Stromal cell of bone marrow (primary cell): ENCODE results near the gene MTMR12.
"Not testable (repeated sequence)": the region's sequence is repeated elsewhere in the genome, so short reads cannot be mapped to it uniquely, and the experiment has no call there.

Experiments
- DNase-seq: peaks from one replicate; pipeline ENCODE4 v3.0.0-alpha.2; 2012; ENCODE audit warnings: low read depth

MTMR12 gene

DNA sequence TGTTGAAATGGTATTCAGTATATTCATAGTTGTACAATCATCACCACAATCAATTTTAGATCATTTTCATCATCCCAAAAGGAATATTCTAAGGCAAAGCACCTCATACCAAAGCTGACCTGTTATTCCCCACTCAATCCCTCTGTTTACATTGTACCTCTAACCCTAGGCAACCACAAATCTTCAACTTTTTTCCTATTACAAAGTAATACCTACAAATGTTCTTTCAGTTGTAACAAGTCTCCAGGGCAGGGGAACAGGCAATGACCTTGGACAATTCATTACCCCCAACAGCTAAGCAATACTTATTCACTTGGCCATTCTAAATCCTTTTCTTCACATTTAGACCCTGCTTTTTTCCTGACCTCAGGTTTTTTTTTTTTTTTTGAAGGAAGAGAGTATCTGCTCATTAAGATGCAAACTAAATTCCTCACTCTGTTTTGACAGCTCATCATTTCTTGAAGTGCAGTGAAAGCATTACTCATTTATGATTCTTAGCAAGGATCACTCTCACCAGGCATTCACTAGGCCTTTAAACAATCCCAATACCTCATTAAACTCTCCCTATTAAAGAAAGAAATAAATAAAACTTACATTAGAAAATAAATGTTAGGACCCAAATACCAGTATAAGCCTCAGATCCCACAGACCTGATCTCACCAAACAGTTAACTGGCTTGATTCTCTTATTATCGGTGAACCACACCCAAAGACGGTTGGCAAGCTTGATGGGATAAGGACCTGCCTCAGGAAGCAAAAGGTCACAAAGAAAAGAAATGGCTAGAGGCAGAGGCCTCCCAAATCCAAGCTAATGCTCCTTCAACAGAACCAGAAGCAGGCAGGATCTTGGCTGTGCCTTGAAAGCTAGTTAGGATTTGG is 15.3 kb downstream of the MTMR12 start:
- DNase-seq, result no peak

DNA sequence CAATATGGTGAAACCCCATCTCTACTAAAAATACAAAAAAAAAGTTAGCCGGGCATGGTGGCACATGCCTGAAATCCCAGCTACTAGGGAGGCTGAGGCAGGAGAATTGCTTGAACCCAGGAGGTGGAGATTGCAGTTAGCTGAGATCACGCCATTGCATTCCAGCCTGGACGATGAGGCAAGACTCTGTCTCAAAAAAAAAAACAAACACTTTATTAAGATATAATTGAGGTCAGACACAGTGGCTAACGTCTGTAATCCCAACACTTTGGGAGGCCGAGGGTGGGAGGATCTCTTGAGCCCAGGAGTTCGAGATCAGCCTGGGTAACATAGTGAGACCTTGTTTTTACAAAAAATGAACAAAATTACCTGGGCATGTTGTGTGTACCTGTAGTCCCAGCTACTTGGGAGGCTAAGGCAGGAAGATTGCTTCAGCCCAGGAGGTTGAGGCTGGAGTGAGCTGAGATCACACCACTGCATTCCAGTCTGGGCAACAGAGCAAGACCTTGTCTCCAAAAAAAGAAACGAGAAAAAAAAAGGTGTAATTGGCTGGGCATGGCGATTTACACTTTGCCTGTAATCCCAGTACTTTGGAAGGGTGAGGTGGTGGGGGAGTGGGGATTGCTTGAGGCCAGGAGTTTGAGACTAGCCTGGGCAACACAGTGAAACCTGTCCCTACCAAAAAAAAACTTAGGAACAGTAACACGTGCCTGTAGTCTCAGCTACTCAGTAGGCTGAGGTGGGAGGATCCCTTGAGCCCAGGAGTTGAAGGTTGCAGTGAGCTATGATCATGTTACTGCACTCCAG is 16.6 kb downstream of the MTMR12 start:
- not testable (repeated sequence) for DNase-seq

DNA sequence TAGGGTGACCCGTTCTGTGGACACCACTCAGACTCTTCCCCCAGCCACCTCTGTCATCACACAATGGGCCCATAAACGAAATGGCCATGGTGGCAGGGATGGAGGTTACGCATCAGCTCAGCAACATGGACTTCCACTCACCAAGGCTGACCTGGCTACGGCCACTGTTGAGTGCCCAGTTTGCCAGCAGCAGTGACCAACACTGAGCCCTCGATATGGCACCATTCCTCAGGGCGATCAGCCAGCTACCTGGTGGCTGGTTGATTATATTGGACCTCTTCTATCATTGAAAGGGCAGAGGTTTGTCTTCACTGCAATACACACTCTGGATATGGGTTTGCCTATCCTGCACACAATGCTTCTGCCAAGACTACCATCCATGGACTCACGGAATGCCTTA is 21.1 kb downstream of the MTMR12 start:
- no peak for DNase-seq

DNA sequence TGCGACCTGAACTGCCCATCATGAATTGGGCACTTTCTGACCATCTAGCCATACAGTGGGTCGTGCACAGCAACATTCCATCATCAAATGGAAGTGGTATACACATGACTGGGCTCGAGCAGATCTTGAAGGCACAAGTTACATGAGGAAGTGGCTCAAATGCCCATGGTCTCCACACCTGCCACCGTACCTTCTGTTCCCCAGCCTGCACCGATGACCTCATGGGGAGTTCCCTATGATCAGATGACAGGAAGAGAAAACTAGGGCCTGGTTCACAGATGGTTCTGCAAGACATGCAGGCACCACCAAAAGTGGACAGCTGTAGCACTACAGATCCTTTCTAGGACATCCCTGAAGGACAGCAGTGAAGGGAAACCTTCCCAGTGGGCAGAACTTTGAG is 21.8 kb downstream of the MTMR12 start:
- DNase-seq, result no peak

DNA sequence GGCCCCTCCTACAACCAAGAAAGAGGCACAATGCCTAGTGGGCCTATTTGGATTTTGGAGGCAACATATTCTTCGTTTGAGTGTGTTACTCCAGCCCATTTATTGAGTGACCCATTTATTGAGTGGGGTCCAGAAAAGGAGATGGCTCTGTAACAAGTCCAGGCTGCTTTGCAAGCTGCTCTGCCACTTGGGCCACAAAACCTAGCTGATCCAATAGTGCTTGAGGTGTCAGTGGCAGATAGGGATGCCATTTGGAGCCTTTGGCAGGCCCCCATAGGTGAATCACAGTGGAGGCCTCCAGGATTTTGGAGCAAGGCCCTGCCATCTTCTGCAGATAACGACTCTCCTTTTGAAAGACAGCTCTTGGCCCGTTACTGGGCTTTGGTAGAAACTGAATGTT is 22.2 kb downstream of the MTMR12 start:
- DNase-seq, result not testable (repeated sequence)

DNA sequence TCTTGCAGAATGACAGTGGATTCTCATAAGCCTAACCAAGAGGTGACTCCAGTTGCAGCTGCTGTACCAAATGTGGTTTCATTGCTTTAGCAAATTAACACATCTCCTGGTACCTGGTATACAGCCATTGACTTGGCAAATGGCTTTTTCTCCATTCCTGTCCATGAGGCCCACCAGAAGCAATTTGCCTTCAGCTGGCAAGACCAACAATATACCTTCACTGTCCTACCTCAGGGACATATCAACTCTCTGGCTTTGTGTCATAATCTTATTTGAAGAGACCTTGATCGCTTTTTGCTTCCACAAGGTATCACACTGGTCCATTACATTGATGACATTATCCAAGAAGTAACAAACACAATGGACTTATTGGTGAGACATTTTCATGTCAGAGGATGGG is 22.8 kb downstream of the MTMR12 start:
- DNase-seq, result not testable (repeated sequence)

DNA sequence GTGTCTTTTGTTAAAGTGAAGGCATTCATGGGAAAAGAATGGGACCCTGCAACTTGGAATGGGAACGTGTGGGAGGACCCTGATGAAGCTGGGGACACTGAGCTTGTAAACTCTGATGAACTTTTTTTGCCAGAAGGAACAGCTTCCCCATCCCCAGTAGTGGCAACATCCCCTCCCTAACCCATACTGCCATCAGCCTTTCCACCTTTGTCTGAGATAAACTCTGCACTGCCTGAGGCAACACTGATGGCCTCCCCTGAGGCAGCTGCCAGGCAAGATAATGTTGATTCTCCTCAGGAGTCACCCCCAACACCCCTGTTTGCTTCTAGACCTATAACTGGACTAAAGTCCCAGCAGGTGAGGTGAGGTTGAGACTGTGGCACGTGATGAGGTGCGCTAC is 24.6 kb downstream of the MTMR12 start:
- not testable (repeated sequence) for DNase-seq

DNA sequence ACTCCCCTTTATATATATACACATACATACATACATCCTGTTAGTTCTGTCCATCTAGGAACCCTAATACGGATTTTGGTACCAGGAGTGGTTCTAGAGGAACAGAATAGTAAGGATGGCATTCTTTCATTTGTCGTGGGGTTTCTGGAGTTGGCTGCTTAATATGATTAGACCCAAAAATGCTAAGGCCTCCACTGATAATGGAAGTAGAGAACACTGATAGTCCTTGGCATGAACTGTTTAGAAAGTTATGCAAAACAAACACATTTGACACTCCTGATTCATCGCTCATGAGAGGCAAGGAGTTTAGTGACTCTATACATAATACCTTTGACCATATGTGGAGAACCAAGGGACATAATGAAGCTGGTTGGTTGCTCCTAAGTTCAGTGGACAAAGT is 25.2 kb downstream of the MTMR12 start:
- not testable (repeated sequence) for DNase-seq

DNA sequence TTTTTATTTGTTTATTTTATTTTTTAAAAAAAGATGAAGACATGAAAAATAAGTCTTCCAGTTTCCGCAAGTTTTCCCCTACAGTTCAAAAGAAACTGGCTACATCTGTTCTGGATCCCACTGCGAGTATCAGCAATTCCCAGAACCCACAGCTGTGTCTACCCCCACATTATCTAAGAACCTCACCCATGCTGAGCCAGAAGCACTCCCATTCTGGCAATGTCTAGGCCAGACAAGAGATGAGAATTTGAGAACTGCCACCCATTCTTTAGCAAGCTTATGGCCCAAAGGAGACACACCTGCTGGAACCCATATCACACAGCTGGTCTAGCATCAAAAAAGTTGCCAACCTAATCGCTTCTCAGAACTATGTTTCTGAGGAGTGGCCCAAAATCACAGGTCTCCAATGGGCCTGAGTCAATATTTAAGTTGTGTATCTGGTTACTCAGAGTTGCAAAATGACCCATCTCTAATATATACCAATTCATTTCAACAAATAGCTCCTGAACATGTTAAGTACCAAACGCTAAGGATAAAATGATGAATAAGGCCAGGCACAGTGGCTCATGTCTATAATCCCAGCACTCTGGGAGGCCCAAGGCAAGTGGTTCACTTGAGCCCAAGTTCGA is 27.1 kb downstream of the MTMR12 start:
- DNase-seq, result no peak

DNA sequence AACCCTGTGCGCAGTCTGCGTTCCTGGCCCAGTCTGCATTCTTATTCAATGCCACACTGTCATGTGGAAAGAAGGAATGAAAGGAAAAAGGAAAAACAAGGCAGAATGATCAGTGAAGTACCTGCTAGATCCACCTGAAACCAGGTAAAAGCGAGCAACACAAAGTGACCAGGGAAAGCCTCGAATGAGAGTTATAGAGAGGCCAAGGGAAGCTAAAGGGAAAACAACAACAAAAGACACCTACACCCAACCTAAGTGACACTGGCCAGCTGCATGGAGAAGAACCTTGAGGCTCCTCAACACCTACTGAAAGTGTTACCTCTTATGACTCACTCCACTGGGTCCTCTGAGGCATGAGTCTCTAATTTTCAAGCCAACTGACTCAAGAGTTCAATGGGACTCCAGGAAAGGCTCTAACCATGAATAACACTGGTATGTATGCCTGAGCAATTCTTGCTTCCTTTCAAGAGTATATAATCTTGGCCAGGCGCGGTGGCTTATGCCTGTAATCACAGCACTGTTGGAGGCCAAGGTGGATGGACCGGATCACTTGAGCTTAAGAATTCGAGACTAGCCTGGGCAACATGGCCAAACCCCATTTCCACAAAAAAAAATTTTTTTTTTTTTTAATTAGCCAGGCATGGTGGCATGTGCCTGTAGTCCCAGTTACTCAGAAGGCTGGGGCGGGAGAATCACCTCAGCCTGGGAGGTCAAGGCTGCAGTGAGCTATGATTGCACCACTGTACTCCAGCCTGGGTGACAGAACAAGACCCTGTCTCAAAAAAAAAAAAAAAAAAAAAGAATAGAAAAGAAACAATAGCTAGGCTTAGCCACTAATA is 29.0 kb downstream of the MTMR12 start:
- DNase-seq, result peak; percentile 35

DNA sequence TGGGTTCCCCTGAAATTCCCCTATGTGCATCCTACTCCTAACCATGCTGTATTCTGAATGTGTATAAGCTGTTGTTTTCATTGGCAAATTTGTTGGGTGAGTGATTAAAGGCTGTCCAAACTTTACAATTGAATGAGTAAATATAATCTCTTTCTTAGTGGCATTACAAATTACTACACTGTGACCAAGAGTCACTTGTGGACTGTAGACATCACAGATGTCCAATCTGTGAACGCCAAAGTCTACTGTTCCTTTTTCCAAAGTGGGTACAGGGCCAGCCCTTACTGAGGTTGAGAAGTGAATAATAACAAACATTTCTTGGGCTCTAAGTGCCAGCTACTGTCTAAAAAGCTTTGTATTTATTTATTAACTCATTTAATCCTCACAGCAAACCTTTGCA is 29.7 kb downstream of the MTMR12 start:
- no peak for DNase-seq

DNA sequence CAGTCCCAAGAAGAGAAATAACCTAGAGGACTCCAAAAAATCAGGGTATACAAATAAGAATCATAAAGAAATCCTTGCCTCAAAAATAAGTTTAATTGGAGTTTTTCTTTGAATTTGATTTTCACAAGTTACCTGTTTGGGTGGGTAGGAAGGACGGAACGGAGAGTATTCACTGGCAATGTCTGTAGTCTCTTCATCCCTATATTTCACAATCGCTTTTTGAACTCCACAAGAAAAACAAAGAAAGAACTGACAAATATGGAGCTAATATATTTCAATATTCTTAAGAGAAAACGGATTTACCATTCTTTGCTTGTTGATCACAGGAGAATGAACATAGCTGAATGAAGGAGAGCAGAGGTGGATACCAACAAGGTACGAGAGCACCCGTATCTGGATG is 30.1 kb downstream of the MTMR12 start:
- DNase-seq, result no peak

DNA sequence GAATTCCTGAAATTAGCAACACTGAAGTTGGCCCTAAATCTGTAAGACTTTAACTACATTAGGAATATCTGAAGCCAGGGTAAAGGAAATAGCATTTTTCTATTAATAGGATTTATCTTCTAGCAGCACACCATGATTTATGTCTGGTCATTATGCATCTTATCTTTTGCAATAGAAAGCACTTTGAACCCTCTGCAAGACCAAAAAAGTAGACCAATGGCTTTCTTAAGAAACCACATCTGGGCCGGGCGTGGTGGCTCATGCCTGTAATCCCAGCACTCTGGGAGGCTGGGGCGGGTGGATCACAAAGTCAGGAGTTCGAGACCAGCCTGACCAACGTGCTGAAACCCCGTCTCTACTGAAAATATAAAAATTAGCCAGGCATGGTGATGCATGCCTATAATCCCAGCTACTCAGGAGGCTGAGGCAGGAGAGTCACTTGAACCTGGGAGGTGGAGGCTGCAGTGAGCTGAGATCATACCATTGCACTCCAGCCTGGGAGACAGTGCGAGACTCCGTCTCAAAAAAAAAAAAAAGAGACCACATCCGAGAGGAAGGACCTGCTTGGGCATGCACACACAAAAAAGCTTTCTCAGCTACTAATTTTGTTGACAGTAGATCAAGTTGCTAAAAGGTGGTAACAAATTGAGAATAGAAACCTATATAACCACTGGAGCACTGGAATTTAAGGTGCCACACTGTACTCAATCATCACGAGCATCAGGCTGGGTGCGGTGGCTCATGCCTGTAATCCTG is 31.2 kb downstream of the MTMR12 start:
- DNase-seq, result not testable (repeated sequence)

DNA sequence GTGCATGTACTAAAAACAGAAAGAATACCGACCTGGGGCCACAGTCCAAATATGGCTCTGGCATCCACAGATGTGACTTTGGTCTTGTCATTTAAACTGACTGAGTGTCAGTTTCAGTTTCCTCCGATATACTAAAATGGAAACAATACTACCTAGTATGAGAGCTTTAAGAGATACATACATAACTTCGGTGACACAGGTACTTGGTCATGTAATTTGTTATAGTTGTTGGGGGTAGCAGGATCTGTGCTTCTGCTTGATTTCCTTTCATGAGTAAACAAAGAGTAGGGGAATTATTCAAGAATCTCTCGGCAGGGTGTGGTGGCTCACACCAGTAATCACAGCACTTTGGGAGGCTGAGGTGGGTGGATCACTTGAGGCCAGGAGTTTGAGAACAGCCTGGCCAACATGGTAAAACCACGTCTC is 32.1 kb downstream of the MTMR12 start:
- no peak for DNase-seq

DNA sequence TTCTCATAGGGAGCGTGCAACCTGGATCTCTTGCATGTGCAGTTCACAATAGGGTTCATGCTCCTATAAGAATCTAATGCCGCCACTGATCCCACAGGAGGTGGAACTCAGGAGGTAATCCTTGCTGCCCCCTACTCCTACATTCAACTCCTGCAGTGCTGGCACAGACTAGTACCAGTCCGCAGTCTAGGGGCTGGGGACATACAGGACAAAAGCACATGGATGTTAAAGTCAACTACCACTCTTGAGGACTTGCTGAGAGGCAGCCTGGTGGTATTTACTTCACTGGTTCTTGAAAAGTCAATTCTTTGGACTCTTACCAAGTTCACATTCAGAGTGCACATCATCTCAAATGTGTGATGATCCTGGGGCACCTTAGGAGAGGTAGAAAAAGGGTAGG is 33.0 kb downstream of the MTMR12 start:
- DNase-seq, result no peak

DNA sequence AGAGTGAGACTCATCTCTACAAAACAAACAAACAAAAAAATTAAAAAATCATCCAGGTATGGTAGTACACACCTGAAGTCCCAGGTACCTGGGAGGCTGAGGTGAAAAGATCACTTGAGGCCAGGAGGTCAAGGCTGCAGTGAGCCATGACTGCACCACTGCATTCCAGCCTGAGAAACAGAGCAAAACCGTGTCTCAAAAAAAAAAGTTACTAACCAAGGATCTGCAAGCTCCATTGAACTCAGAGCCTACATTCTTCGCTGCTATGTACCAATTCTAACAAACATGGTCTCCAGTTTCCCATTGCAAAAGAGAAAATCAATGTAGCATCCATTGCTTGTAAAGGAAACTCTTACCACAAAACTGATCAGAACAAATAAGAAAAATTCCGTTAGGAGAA is 33.5 kb downstream of the MTMR12 start:
- no peak for DNase-seq

DNA sequence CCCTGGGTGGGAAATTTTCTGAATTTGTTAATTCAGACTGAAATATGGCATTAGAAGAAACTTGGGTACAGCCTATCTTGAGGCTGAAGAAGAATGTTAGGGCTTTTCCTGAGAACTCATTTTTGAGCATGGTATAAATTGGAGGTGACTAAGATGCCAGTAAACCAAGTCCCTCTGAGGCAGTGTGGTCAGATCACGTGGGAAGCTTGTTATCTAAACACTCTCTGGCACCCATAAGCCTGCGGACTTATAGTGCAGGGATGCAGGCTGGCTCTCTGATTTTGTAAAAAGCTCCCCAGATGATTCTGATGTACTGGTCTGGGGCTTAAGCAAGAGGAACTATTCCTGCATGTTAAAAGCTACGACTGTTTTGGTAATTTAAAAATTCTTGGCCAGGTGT is 34.3 kb downstream of the MTMR12 start:
- DNase-seq, result peak; percentile 57

DNA sequence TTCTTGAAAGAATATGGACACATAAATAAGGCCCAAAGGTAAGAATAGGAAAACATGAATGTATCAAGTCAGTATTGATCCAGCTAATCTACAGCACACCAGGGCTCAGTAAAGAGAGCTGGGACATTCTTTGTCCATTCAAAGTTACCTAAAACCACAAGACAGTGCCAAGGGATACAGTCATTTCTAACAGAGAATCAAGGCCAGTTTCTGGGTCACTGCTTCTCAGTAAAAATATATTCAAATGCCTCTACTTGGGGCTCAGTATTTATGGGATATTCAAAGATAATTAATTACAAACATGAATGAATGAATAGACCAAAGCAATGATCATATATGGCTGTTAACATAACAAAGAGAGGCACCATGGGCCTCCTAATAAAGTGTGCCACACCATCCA is 34.9 kb downstream of the MTMR12 start:
- no peak for DNase-seq

DNA sequence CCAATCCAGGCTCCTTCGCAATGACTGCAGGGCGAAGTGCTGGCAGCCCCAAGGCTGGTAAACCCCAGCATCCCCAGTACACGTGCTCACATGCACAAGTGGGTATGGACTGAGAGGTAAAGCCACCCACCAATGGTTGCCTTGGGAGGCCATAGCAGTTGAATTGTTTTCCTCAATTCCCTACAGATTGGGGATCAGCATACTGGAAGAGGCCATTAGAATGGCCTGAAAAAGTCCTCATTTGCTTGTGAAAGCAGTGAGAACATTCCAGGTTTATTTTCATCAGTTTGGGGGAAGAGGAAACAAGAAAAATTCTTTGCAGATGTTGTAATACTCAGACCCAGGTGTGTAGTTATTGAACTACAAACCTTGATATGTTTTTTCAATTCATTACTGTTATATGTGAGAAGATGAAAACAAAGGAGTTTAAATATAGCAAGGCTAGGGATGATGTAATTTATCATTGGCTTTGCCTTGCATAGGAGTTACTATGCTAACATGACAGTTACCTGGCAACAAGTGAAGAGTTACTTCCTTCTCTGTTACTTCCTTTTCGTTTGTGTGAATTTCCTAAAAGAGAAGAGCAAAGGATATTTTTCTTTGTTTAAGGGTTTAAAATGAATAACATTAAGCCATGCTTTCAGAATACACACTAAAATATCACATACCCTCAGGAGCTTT is 36.4 kb downstream of the MTMR12 start:
- no peak for DNase-seq

DNA sequence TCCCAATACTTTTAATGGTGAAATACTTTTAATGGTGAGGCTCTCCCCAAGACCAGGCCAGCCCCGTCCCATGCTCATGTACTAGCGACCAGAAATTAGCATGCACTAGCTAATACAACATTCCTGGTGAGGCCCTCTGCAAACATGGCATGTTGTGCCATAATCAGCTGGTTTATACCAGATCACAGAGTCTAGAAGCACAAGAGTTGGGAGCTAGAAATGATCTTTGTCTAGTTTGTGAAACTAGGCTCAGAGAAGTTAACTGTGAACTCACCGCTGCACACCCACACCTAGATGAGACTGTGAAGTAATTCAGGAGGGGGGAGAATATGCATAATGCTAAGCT is 37.4 kb downstream of the MTMR12 start:
- no peak for DNase-seq
